Upper lobe of left lung (tissue), 6 donors: ENCODE measurements around the gene AP3M1. TPM values are rescaled to one million over a fixed set of nuclear protein-coding genes. Genes with fewer than 3 reads are reported as not detected.
A peak's percentile ranks its signal among the peaks of the same experiment; 100 is the strongest.

Experiments
- ATAC-seq, 2 donors: fragments of 200-7000 bp; cut with Tn5 transposase; one replicate each; pipeline ENCODE4 v1.9.1; 2022; ENCODE audit warnings: mild to moderate bottlenecking in 2 of 2, moderate library complexity in 2 of 2; ENCODE audit not compliant: low FRiP score in 2 of 2
- DNase-seq, 2 donors: peaks; one replicate each; pipeline ENCODE4 v3.0.0-alpha.2; 2019 to 2020
- H3K27ac ChIP-seq, 4 donors: fragments of 200-600 bp; sonication (generic); one replicate each; pipeline ENCODE4 v1.5.1; 2016 to 2019
- H3K27me3 ChIP-seq, 4 donors: fragments of 200-600 bp; sonication (generic); one replicate each; pipeline ENCODE4 v1.5.1; 2017 to 2019
- H3K36me3 ChIP-seq, 4 donors: fragments of 200-600 bp; sonication (generic); one replicate each; pipeline ENCODE4 v1.5.1; 2016 to 2019
- H3K4me1 ChIP-seq, 4 donors: fragments of 200-600 bp; sonication (generic); one replicate each; pipeline ENCODE4 v1.5.1; 2018 to 2019
- H3K4me3 ChIP-seq, 4 donors: fragments of 200-600 bp; sonication (generic); one replicate each; pipeline ENCODE4 v1.5.1; 2017 to 2019; ENCODE audit warnings: mild to moderate bottlenecking in 2 of 4, moderate library complexity in 1 of 4
- H3K9me3 ChIP-seq, 4 donors: fragments of 200-600 bp; sonication (generic); one replicate each; pipeline ENCODE4 v1.5.1; 2018 to 2019
- EP300 ChIP-seq, 4 donors: sonication (generic); formaldehyde crosslinking; IDR thresholded peaks; one replicate each; pipeline ENCODE4 v1.5.1; 2017; ENCODE audit warnings: antibody characterized with exemption in 4 of 4, control low read depth in 2 of 4
- POLR2A ChIP-seq, 4 donors: fragments of 450-650 bp; IDR thresholded peaks; one replicate each; pipeline ENCODE4 v1.5.1; 2016 to 2017; ENCODE audit warnings: antibody characterized with exemption in 4 of 4, mild to moderate bottlenecking in 2 of 4
- POLR2AphosphoS5 ChIP-seq, 2 donors: sonication (generic); formaldehyde crosslinking; IDR thresholded peaks; one replicate each; pipeline ENCODE4 v1.5.1; 2017; ENCODE audit warnings: antibody characterized with exemption in 2 of 2
- WGBS, 2 donors: methylation state at CpG; one replicate each; pipeline ENCODE4 v1.1.5; 2017 to 2018; 5-methylcytosine and 5-hydroxymethylcytosine counted together
- total RNA-seq, 6 donors: library from RNA; depleted of rRNA in 4 of 6; stranded (reverse); fragments of >200 nt in 4 of 6; gene quantifications; one replicate each; pipeline versions ENCODE4 v1.1.0 to v1.2.1, GENCODE V29; 2016 to 2021
- TF ChIP-seq, protein P1 (sequence below), 6 experiments: fragments of 450-650 bp in 4 of 6; fragments of 200-600 bp in 2 of 6; sonication (generic) in 2 of 6; IDR thresholded peaks; one replicate each; pipeline ENCODE4 v1.5.1; 2016 to 2019; ENCODE audit warnings: antibody characterized with exemption in 6 of 6
- donor health status: DM: no; HTN: no; CAD: no; lungs with moderate emphysema.
- donor health status: DM: no; HTN: yes; CAD: no; lungs with severe emphysema.

The AP3M1 gene
- total RNA-seq, 6 donors from 2014 or later = 11.4 to 36.1 (median 25.3) TPM

DNA sequence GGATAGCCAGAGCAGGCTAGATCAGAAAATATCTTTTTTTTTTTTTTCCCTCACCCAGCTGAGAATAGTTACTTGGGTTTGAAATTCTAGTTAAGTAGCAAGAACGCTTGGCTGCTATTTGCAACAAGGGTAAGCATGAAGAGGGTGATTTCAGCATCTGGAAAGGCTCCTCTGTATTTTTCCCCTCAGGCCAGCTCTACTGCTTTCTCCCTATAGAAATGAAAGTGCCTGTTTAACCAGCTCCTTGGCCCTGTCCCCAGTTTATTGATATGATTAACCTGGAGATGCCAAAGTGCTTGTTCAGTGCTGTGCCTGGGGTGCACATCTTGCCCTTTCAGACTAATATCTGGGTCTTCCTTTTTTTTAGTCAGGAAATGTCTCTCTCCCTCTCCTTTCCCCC lies 37.1 kb downstream of the AP3M1 start:
- WGBS, 2 donors = 67 to 83% methylated on average over 1 of the region's 1 CpG
- ATAC-seq = no peak
- H3K27ac ChIP-seq = no peak overlapping the region

GRCh38 chr10:74111799-74112198 lies 38.8 kb downstream of the AP3M1 start:
- H3K27ac ChIP-seq = no peak overlapping the region
- peaks cover 34 to 100% (median 92%) of the 10 kb centered on the region in 4 donors for H3K36me3 ChIP-seq
- ATAC-seq (no peak), DNase-seq (peak in 1 of 2 donors; percentile 34)
- H3K4me3 ChIP-seq = no peak overlapping the region
- H3K27me3 ChIP-seq = no peaks in the 10 kb centered on the region
- H3K4me1 ChIP-seq = no peaks in the 10 kb centered on the region
- no peaks in the 10 kb centered on the region for H3K9me3 ChIP-seq
- TF ChIP-seq POLR2A (IDR thresholded peaks at IDR 0.05) (no peak), EP300 (IDR thresholded peaks at IDR 0.05) (no peak), POLR2AphosphoS5 (IDR thresholded peaks at IDR 0.05) (no peak)
- TF ChIP-seq, protein P1, sequence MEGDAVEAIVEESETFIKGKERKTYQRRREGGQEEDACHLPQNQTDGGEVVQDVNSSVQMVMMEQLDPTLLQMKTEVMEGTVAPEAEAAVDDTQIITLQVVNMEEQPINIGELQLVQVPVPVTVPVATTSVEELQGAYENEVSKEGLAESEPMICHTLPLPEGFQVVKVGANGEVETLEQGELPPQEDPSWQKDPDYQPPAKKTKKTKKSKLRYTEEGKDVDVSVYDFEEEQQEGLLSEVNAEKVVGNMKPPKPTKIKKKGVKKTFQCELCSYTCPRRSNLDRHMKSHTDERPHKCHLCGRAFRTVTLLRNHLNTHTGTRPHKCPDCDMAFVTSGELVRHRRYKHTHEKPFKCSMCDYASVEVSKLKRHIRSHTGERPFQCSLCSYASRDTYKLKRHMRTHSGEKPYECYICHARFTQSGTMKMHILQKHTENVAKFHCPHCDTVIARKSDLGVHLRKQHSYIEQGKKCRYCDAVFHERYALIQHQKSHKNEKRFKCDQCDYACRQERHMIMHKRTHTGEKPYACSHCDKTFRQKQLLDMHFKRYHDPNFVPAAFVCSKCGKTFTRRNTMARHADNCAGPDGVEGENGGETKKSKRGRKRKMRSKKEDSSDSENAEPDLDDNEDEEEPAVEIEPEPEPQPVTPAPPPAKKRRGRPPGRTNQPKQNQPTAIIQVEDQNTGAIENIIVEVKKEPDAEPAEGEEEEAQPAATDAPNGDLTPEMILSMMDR (IDR thresholded peaks at IDR 0.05) = no peak
- WGBS, 2 donors = 96 to 99% methylated on average over 13 to 14 of the region's 14 CpGs

More for the DNA sequence above, 37.1 kb downstream of the AP3M1 start:
- Histone ChIP-seq H3K27me3 (no peaks in the 10 kb centered on the region), H3K9me3 (no peaks in the 10 kb centered on the region), H3K4me3 (no peak overlapping the region), H3K4me1 (no peaks in the 10 kb centered on the region), H3K36me3 (peaks cover 45 to 100% (median 96%) of the 10 kb centered on the region in 4 donors)
- TF ChIP-seq EP300 (IDR thresholded peaks at IDR 0.05) (no peak), POLR2A (IDR thresholded peaks at IDR 0.05) (no peak), POLR2AphosphoS5 (IDR thresholded peaks at IDR 0.05) (no peak)
- TF ChIP-seq, protein P1 (IDR thresholded peaks at IDR 0.05) = no peak
- DNase-seq = no peak

- ATAC-seq (no peak), DNase-seq (no peak)
- Histone ChIP-seq H3K9me3 (no peaks in the 10 kb centered on the region), H3K27me3 (no peaks in the 10 kb centered on the region), H3K4me1 (no peaks in the 10 kb centered on the region), H3K4me3 (no peak overlapping the region), H3K27ac (no peak overlapping the region), H3K36me3 (peaks cover 41 to 100% (median 93%) of the 10 kb centered on the region in 4 donors)
- 57 to 76% methylated on average over 1 of the region's 1 CpG for WGBS, 2 donors
- TF ChIP-seq POLR2A (IDR thresholded peaks at IDR 0.05) (no peak), POLR2AphosphoS5 (IDR thresholded peaks at IDR 0.05) (no peak), EP300 (IDR thresholded peaks at IDR 0.05) (no peak)
- TF ChIP-seq, protein P1 (IDR thresholded peaks at IDR 0.05) = no peak
Observed at GRCh38 chr10:74110120-74110519, 40.5 kb downstream of the AP3M1 start.

GRCh38 chr10:74109452-74109851 lies 41.2 kb downstream of the AP3M1 start:
- no peak overlapping the region for H3K27ac ChIP-seq
- no peak overlapping the region for H3K4me3 ChIP-seq
- H3K27me3 ChIP-seq = no peaks in the 10 kb centered on the region
- no peaks in the 10 kb centered on the region for H3K9me3 ChIP-seq
- DNase-seq (no peak), ATAC-seq (no peak)
- H3K36me3 ChIP-seq = peaks cover 41 to 100% (median 93%) of the 10 kb centered on the region in 4 donors
- no peaks in the 10 kb centered on the region for H3K4me1 ChIP-seq
- TF ChIP-seq, protein P1 (IDR thresholded peaks at IDR 0.05) = no peak
- no peak for TF ChIP-seq EP300 (IDR thresholded peaks at IDR 0.05)
- TF ChIP-seq POLR2AphosphoS5 (IDR thresholded peaks at IDR 0.05) = no peak
- TF ChIP-seq POLR2A (IDR thresholded peaks at IDR 0.05) = no peak

- DNase-seq = no peak
- Histone ChIP-seq H3K27me3 (no peaks in the 10 kb centered on the region), H3K4me3 (no peak overlapping the region), H3K9me3 (no peaks in the 10 kb centered on the region), H3K27ac (no peak overlapping the region), H3K36me3 (peaks cover 32 to 100% (median 88%) of the 10 kb centered on the region in 4 donors), H3K4me1 (no peaks in the 10 kb centered on the region)
- ATAC-seq = no peak
- 91 to 92% methylated on average over 4 of the region's 4 CpGs for WGBS, 2 donors
- TF ChIP-seq EP300 (IDR thresholded peaks at IDR 0.05) (no peak), POLR2AphosphoS5 (IDR thresholded peaks at IDR 0.05) (no peak), POLR2A (IDR thresholded peaks at IDR 0.05) (no peak)
- TF ChIP-seq, protein P1 (IDR thresholded peaks at IDR 0.05) = no peak
Observed at GRCh38 chr10:74107391-74107790, 43.2 kb downstream of the AP3M1 start.
